ENCODE data around the gene EDRF1.
"Not testable (repeated sequence)": the region's sequence is repeated elsewhere in the genome, so short reads cannot be mapped to it uniquely, and the experiment has no call there.

EDRF1 gene

DNA sequence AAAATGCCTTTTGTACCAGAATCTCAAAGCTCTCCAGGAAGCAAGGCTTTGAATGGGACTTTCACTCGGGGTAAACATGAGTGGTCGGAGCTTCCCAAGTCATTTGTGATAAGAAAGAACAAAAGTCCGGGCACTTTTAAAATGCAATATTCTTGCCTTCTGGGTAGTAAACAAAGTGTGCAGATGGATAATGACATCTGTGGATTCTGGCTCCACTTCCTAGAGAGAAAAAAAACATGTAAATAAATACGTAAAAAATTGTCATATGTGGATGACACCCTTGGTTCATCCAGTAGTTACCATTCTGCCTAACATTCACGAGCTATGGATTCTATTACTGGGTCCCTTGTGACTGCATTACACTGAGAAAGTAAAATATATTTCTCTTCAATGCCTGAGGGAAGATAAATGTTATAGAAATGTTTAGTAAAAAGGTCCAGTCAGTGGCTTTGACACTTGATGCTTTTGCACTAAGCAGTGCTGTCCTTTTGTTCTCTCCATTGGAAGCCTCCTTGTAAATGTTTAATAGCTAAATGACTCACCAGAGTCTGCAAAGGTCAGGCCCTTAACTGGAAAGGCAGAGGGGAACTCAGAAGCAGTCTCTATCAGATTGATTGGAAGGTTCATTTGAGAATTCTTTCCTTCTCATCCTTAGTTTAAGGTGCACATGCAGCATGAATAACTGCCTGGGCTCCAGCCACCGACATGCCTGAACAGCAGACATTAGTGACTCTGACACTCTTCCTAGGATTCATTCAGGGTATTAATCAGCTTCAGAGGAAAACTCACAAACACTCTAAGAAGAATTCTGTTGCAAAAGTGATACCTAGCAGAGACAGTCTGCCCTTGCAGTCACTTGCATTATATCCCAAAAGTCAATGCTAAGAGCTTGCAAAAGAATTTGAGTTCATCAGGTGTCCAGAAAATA, 11.7 kb upstream of the EDRF1 start:
- no peak for DNase-seq

DNA sequence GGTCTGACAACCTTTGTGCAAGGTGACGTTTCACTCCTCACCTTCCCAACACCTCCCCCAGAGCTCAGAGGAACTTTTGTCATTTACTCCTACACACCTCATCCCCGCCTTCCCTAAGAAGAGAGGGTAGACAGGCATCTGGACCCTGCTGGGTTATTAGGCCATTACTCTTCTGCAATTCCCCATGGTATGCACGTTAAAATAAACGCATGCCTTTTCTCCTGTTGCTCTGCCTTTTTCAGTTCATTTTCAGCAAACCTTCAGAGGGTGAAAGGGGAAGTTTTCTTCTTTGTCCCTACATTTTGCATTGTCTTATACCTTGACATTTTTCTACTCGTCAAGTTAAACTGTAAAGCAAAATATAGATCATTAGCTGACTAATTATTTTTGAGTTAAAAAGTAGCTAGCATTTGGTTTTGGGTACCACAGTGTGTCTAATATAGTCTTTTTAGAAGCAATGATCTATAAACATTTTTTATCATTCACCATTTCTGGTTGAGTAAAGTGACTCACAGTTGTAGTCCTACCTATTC, 10.5 kb upstream of the EDRF1 start:
- DNase-seq, result no peak

DNA sequence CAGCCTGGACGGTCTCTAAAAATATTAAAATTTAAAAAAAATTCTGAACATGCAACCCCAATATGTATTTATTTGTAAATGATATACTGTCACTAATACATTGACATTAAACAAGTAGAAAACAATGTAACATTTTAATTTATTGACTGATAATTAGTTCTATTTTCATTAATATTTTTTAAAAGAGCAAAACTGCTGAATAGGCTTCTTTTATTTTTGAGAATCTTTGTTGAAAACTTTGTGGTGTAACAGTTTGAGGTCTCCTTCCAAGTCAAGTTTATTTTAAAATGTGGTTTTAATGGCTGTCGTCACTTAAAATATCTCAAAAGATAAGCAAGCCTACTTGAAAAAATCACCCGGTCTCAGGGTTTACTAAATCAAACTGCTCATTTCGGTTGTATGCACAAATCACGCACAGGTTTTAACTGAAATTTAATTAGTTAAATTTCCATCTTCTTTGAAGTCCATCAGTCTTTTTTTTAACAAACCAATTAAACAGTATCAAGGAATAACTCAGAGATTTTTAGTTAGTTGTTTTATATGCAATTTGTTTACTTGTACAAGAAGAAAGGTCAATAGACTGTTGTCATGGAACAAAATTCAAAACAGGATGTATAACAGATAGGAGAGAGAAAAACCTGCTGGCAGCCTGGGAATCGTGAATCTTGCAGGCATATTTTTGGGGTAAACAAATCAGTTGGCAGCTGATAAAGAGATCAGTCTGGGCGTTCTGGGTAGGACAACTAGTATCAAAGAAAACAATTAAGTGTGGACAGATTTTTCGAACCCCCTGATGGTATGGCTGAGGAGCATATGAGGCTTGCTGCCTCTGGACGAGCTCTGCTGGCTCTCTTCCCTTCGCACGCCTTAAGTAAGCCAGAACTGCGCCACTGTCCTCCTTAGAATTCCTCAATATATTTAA, 9.7 kb upstream of the EDRF1 start:
- no peak for DNase-seq

DNA sequence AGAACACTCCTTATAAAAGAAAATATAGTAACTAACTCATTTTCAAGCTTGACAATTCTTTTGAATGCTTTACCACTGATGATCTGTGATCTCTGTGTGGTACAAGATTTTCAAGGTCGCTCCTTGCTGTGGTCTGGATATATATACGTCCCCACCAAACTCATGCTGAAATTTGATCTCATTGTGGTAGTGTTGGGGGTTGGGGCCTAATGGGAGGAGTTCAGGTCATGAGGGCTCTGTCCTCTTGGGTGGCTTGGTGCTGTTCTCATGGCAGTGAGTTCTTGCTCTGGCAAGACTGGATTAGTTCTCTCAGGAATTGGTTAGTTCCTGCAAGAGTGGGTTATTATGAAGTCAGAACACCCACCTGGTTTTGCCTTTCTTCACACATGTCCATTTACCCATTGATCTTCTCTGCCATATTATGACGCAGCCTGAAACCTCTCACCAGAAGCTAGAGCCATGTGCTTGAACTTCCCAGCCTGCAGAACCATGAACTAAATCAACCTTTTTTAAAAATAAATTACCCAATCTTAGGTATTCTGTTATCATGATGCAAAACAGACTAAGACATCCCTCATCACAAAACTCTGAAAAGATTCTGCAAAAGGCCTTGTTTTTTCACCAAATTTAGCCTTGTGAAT, 8.3 kb upstream of the EDRF1 start:
- no peak for DNase-seq

DNA sequence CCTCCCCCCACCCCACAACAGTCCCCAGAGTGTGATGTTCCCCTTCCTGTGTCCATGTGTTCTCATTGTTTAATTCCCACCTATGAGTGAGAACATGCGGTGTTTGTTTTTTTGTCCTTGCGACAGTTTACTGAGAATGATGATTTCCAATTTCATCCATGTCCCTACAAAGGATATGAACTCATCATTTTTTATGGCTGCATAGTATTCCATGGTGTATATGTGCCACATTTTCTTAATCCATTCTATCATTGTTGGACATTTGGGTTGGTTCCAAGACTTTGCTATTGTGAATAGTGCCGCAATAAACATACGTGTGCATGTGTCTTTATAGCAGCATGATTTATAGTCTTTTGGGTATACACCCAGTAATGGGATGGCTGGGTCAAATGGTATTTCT, 4.8 kb upstream of the EDRF1 start:
- DNase-seq, result not testable (repeated sequence)

DNA sequence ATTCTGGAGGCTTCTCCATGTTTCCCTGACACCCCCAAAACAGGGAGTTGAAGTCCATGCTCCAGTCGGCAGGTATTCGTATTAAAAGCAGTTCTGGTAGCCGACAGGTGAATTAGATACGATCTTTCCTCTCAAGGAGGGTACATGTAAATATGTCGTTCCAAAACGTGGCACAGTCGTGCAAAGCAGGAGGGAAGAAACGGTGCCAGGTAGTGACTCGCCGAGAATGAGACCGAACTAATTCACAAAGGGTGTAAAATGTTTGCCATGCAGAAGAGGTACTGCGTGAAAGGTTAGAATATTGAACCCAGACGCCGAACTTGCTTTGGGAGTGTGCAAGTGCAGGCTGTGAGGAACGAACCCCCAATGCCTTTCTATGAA, 483 bp downstream of the EDRF1 start:
- DNase-seq, result no peak

DNA sequence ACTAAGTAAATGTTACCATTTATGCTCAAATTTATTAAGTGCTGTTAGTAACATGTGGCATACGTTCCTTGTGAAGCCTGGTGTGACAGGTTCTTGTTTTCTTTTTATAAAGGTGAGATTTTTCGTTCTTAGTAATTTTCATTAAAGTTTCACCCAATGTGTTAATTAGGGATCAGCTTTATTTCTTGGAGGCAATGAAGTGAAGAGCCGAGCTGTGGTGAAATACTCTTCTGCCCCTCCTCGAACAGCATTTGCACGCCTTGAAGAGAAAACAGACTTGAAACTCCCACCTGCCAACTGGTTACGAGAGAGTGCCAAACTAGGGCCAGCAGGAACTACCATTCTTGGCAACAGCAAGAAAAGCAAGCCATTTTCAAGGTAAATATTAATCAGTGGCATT, 1.5 kb downstream of the EDRF1 start:
- DNase-seq, result no peak

DNA sequence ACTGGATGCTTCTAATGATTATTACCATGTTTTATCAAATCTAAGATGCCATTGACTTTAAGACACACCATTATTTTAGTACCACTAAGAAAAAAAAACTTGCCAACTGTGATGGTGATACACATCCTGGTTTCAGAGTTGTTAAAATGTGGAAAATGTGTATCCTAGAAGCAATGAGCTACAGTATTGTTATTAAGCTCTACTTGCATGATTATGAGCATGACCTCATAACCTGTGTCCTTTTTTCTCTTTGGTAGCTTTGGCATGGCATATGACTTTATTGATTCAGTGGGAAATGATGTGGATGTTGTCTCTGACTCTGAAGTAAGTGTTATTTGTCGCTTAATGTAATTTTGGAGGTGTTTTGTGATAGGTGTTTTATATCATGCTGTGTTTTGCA, 3.3 kb downstream of the EDRF1 start:
- no peak for DNase-seq

DNA sequence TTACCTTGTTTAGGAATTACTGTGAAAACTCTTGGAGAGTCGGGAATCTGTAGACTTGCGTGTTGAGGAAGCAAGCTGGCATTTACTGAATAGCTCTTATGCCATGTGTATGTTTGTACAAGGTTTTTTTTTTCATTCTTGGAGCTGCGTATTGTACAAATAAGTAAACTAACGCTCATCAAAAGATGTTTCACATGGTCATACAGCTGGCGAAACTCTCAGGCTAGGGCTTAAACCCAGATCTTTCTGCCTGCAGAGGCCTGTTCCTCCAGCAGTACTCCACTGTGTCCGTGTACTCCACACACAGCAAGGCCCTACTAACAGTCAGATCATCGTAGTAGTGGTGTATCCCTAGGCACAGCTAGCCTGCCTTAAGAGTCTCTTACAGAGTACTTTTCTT, 7.4 kb downstream of the EDRF1 start:
- DNase-seq, result no peak

DNA sequence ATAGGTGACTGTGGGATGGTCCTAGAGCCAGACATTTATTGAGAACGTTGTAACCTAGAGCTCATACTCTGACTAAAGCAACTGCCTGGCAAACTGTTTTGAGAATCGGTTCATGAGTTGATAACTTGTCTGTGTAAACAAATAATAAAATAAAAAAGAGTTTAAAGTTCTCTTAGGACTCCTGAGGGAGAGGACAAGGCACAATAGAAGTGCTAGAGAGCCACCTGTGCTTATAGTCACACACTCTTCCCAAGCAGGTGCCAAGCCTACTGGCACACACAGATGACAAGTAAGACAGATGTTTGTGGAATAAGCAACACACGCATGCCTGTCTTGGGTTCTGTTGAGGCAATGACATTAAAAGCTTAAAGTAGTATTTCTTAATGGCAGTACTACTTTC, 7.9 kb downstream of the EDRF1 start:
- no peak for DNase-seq

DNA sequence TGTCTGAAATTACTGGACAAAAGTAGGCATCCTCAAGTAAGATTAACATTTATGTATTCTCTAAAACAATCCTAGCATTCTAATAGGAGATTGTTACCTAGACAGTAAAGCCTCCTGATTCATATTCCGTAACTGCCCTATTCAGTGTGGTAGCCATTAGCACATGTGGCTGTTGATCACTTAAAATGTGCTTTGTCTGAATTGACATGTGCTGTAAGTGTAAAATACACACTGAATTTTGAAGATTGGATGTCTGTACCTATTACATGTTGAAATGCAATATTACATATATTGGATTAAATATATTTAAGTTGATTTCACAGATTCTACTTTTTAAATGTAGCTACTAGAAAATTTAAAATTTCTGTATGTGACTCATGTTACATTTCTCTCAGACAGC, 14.6 kb downstream of the EDRF1 start:
- no peak for DNase-seq

DNA sequence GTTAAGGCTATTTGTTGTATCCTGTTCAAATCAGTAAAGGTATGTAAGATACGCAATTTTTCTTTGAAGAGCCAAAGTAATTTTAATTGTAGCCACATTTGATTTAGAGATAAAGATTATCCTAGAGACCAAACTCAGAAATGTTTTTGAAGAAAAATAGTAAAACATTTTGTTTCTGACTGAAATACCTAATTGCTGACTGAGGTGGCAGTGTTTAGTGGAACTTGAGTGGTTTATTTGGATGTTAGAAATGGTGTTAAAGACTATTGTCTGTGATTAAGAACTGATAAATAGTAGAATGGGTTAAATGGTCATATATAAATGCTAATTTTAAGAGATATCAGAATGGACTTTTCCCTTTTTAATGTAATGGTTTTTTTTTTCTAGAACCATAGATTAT, 15.3 kb downstream of the EDRF1 start:
- DNase-seq, result no peak

DNA sequence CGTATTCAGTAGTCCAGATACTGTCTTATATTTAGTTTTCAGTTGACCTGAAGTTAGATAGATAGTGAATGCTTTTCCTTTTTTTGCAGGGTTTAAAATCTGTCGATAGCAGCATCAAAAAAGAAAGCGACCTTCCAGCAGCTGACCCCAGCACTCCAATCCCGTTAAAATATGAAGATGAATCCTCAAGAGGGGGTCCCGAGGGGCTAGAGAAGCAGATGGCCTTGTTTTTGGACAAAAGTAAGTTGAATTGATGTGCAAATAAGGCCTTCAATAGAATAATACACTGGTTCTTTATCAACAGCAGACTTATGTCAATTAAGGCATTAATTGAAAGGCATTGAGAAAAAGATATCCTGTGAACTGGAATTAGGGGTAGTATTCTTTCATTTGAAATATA, 18.7 kb downstream of the EDRF1 start:
- no peak for DNase-seq

DNA sequence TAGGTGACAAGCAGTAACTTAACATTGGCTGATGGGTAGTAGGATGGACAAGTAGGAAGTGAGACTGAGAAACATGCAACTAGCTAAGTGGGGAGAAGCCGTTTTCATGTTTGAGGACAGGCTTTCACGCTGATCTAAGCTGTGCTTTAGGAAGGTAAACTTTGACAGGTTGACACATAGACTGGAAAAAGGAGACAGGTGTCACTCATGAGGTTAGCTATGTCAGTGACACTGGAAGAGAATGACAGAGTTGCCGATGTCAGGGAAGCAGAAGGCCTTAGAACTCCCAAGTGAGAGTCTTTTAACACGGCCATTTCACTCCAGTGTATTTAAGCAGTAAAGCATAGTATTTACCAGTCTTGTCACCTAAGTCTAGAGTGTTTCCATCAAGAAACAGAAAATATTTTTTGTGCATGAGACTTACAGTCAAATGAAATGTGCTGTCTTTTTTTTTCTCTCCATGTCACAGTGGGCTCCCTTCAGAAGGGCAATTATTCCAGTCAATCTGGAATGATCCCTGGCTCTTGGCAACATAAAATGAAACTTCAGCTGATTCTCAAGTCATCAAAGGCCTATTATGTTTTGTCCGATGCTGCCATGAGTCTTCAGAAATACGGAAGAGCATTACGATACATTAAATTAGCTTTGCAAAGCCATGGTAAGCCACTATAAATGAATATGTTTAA, 20.6 kb downstream of the EDRF1 start:
- DNase-seq, result no peak

DNA sequence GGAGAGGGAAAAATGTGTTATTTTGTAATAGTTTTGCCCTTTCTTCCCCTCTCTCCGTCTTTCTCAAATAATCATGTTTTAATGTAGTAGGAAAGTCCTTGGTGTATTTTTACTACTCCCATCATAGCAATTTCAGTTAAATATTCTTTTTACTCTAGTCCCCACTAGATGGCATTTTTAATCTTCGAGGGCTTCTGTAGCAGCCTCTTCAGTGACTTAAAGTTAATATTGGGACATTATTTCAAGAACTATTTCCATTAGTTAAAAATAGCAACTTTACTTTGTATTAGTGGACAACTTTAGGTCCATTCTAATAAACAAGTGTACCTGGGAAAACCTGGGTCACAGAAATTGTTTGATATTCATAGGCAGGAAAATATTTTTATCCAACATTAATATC, 23.0 kb downstream of the EDRF1 start:
- no peak for DNase-seq

DNA sequence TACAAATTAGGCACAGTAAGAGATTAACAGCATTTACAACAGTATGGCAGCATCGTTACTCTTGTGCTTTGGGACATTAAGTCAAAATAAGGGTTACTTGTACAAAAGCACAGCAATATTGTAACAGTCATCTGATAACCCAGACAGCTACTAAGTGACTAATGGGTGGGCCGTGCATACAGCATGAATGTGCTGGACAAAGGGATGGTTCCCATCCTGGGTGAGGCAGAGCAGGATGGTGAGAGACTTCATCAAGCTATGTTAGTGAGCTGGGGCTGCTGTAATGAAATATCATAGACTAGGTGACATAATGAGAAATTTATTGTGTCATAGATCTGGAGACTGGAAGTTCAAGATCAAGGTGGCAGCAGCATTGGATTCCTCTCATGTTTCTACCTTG, 25.4 kb downstream of the EDRF1 start:
- DNase-seq, result no peak

DNA sequence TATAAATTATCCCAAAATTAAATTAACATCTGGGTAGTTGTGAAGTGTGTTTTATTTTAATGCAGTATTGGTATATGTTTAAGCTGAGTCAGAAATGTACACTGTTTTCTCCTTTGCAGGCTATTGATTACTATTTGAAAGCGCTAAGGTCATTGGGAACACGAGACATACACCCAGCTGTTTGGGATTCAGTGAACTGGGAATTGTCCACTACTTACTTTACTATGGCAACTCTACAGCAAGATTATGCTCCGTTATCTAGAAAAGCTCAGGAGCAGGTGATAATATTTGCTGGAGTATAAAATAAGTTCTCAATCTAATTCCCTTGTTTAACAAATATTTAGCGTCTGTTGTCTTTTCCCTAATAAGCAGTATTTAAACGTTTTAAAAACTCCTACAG, 27.9 kb downstream of the EDRF1 start:
- DNase-seq, result no peak

DNA sequence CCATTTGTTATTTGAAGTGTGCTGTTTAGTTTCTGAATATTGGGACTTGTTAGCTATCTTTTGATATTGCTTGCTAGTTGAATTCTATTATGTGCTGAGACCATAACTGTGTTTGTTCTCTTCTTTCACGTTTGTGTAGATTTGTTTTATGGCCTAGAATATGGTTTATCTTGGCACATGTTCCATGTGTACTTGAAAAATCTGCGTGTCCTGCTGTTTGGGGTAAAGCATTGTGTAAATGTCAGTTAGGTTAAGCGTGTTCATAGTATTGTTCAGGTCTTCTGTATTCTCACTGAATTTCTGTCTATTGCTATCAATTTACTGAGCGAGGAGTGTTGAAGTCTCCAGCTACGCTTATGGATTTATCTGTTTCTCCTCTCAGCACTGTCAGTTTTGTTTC, 36.7 kb downstream of the EDRF1 start:
- peak; percentile 74 to 77 for DNase-seq

DNA sequence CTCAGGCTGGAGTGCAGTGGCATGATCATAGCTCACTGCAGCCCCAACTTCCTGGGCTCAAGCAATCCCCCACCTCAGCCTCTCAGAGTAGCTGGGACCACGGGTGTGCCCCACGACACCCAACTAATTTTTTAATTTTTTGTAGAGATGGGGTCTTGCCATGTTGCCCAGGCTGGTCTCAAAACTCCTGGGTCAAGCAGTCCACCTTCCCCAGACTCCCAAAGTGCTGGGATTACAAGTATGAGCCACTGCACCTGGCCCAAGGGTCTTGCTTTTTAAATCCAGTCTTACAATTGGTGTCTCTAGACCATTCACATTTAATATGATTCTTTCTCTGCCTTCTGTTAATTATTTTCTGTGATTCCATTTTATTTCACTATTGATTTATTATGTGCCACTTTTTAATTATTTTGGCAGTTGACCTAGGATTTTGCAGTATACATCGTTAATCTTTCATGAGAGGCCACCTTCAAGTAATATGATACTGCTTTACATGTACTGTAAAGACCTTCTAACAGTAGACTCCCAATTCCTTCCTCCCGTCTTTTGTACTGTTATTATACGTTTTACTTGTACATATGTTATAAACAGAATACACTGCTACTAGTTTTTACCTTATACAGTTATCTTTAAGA, 37.5 kb downstream of the EDRF1 start:
- DNase-seq, result no peak

DNA sequence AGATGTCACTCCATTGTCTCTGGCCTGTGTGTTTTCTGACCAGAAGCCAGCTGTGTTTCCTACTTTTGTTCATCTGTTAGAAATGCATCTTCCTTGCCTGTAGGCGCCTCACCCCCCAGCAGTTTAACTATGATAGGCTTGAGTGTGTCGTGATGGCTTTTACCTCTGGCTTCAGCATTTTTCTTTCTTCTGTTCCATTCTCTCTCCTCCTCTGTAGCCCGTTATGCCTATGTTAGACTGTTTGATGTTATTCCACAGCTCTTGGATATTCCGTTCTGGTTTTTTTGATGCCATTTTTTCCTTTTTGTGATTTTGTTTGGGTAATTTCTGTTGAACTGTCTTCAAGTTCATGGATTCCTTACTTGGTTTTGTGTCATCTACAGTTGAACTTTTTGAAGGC, 38.2 kb downstream of the EDRF1 start:
- no peak for DNase-seq

DNA sequence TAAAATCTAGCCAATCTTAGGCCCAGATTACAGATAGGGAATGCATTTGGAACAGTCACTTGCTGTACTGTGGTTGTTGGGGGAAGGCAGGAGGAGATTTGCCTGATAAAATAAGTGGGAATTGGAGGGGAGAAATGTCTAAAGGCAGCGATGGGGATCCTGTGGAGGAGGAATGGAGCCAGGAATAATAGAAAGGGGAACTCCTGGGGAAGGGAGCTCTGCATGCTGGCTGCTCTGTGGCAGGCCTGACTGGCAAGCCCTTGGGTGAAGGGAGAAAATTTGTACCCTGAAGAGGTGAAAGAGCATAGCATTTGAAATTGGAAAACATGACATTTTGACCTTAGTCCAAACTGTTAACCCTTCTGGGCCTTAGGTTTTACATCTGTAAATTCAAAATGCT, 42.5 kb downstream of the EDRF1 start:
- DNase-seq, result no peak

Data from SHP77 (cell line).